Naive thymus-derived CD4-positive, alpha-beta T cell (primary cell): ENCODE data around the gene IL10RB. TPM values are rescaled to one million over a fixed set of nuclear protein-coding genes. Genes with fewer than 3 reads are reported as not detected.
A peak's percentile ranks its signal among the peaks of the same experiment; 100 is the strongest.

Experiments used
- ATAC-seq: fragments of 150-1000 bp; cut with Tn5 transposase; 2 replicates; pipeline ENCODE4 v1.10.0; 2021; ENCODE audit warnings: mild to moderate bottlenecking, moderate library complexity
- CTCF ChIA-PET: fragments of 350-600 bp; sonication (Branson Sonifier 250); formaldehyde crosslinking; loops from one replicate; lab custom pipeline; 2021; ENCODE audit warnings: antibody characterized with exemption; lab: Charles Lee
- POLR2A ChIA-PET: fragments of 350-600 bp; sonication (Branson Sonifier 250); formaldehyde crosslinking; loops from one replicate; lab custom pipeline; 2021; ENCODE audit warnings: antibody characterized with exemption, inconsistent platforms; lab: Charles Lee
- DNase-seq, 9 donors: peaks; one replicate each; pipeline versions ENCODE4 v3.0.0 to v3.0.0-alpha.2; 2020 to 2022; ENCODE audit warnings: mixed read lengths in 1 of 9
- H3K27ac ChIP-seq: one replicate; pipeline ENCODE4 v1.7.0; 2013; ENCODE audit warnings: mild to moderate bottlenecking, low read depth, low read length, moderate library complexity
- H3K27me3 ChIP-seq, 2 donors: one replicate each; pipeline ENCODE4 v1.7.0; 2013; ENCODE audit warnings: low read length in 2 of 2, mild to moderate bottlenecking in 2 of 2, moderate library complexity in 2 of 2; ENCODE audit not compliant: control insufficient read depth in 2 of 2, insufficient read depth in 2 of 2
- H3K36me3 ChIP-seq, 3 experiments: 1 replicate in 2 of 3; 2 replicates in 1 of 3; pipeline ENCODE4 v1.7.0; 2013; ENCODE audit warnings: low read length in 3 of 3, mild to moderate bottlenecking in 3 of 3, moderate library complexity in 1 of 3; ENCODE audit not compliant: insufficient read depth in 3 of 3, control insufficient read depth in 2 of 3
- H3K4me1 ChIP-seq, 2 donors: one replicate each; pipeline ENCODE4 v1.7.0; 2013; ENCODE audit warnings: low read length in 2 of 2, mild to moderate bottlenecking in 2 of 2, moderate library complexity in 1 of 2; ENCODE audit not compliant: control insufficient read depth in 2 of 2, insufficient read depth in 2 of 2
- H3K4me3 ChIP-seq: 2 replicates; pipeline ENCODE4 v1.7.0; 2013; ENCODE audit warnings: mild to moderate bottlenecking, low read length
- H3K9me3 ChIP-seq, 3 experiments: 1 replicate in 2 of 3; 2 replicates in 1 of 3; pipeline ENCODE4 v1.7.0; 2013; ENCODE audit warnings: low read length in 3 of 3; ENCODE audit not compliant: control insufficient read depth in 2 of 3
- H3K27ac Mint-ChIP-seq, 9 donors: one replicate each; pipeline ENCODE4 v1.8.0; 2020 to 2022; ENCODE audit warnings: mixed read lengths in 9 of 9, mild to moderate bottlenecking in 8 of 9, moderate library complexity in 5 of 9, inconsistent platforms in 2 of 9
- H3K27me3 Mint-ChIP-seq, 5 donors: one replicate each; pipeline ENCODE4 v1.8.0; 2021 to 2022; ENCODE audit warnings: mixed read lengths in 5 of 5, mild to moderate bottlenecking in 1 of 5
- H3K36me3 Mint-ChIP-seq, 5 donors: one replicate each; pipeline ENCODE4 v1.8.0; 2020 to 2022; ENCODE audit warnings: mixed read lengths in 5 of 5, mild to moderate bottlenecking in 3 of 5, inconsistent platforms in 1 of 5
- H3K4me1 Mint-ChIP-seq, 7 donors: one replicate each; pipeline ENCODE4 v1.8.0; 2020 to 2022; ENCODE audit warnings: mixed read lengths in 7 of 7, mild to moderate bottlenecking in 3 of 7, inconsistent platforms in 1 of 7
- H3K4me3 Mint-ChIP-seq, 10 donors: one replicate each; pipeline ENCODE4 v1.8.0; 2020 to 2022; ENCODE audit warnings: mild to moderate bottlenecking in 10 of 10, mixed read lengths in 10 of 10, moderate library complexity in 6 of 10, inconsistent platforms in 2 of 10
- H3K9me3 Mint-ChIP-seq, 11 donors: one replicate each; pipeline ENCODE4 v1.8.0; 2020 to 2022; ENCODE audit warnings: mixed read lengths in 11 of 11, mild to moderate bottlenecking in 4 of 11, inconsistent platforms in 1 of 11, moderate library complexity in 1 of 11
- intact Hi-C, 2 donors: fragments of 100-400 bp; cut with micrococcal nuclease; formaldehyde crosslinking; loops; one replicate each; pipeline ENCODE4 v1.15.1; 2023
- polyA plus RNA-seq, 2 donors: library from polyadenylated mRNA; unstranded; fragments of 300-500 nt; fragmentation: Illumina TruSeq; gene quantifications; one replicate each; pipeline ENCODE4 v1.2.3, GENCODE V29; 2021
- total RNA-seq, 6 experiments: library from RNA in 5 of 6; stranded (reverse) in 5 of 6; gene quantifications; 1 replicate in 5 of 6; 2 replicates in 1 of 6; pipeline ENCODE4 v1.2.3 and lab custom pipeline; 2021 to 2026

The IL10RB gene
- total and polyA plus RNA-seq, 7 experiments from 2014 or later = 17.6 to 51.4 (median 33.3) TPM

DNA sequence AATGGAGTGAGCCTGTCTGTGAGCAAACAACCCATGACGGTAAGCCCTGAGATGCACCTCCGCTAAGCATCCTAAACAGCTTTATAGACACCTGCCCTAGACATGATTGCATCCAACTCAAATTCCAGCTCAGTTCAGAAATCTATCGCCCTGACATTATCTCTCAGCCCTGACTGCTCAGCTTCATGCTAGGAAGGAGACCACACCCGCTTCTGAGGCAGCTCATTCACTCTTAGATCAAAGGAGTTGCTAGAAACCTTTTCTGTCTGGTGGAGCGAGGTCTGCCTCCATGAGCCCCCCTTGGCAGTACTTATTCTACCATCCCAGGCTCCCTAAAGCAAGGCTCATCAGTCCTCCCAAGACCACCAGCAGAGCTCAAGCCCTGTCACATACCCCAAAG is 17.0 kb downstream of the IL10RB start:
- intact Hi-C loops = no loop called here

DNA sequence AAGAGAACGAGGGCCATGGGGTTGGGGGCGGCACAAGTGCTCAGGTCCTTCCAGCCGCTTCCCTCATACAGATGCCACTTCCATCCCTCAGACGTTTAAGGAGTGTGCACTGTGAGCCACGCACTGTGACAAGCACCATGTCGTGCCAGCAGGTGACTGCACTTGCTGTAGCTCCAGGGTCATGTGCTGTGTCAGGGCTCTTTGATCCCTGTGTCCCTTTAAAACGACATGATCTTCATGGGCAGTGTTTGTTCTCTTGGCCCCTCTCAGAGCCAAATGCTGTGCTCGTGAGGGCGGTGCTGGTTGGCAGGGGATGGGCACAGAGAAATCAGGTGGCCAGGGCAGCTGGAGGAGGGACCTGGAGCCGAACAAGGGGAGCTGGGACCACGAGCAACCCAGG is 19.9 kb downstream of the IL10RB start:
- Mint-ChIP-seq H3K27ac (peak overlapping the region in 5 of 9 donors; percentile 14 to 76 (median 36)), H3K4me3 (no peak overlapping the region), H3K36me3 (peaks cover 6 to 45% (median 29%) of the 10 kb centered on the region in 5 donors), H3K9me3 (no peaks in the 10 kb centered on the region), H3K27me3 (no peaks in the 10 kb centered on the region), H3K4me1 (peaks cover 8 to 20% (median 11%) of the 10 kb centered on the region in 7 donors)
- H3K27me3 ChIP-seq = no peaks in the 10 kb centered on the region
- peaks cover 9 to 91% (median 23%) of the 10 kb centered on the region in 3 experiments for H3K36me3 ChIP-seq
- POLR2A ChIA-PET = no interaction called here
- no peak overlapping the region for H3K27ac ChIP-seq
- peaks cover 0 to 3% of the 10 kb centered on the region in 2 donors for H3K4me1 ChIP-seq
- ATAC-seq (no peak), DNase-seq (no peak)
- no peak overlapping the region for H3K4me3 ChIP-seq
- H3K9me3 ChIP-seq = no peaks in the 10 kb centered on the region
- CTCF ChIA-PET = no interaction called here
- intact Hi-C loops = no loop called here

More for the DNA sequence above, 17.0 kb downstream of the IL10RB start:
- Mint-ChIP-seq H3K36me3 (peaks cover under 1 to 61% (median 47%) of the 10 kb centered on the region in 5 donors), H3K9me3 (peaks cover 0 to 3% (median 0%) of the 10 kb centered on the region in 11 donors), H3K4me3 (no peak overlapping the region), H3K27me3 (no peaks in the 10 kb centered on the region), H3K27ac (peak overlapping the region in 7 of 9 donors; percentile 32 to 77 (median 59)), H3K4me1 (peaks cover 8 to 20% (median 10%) of the 10 kb centered on the region in 7 donors)
- CTCF ChIA-PET = no interaction called here
- POLR2A ChIA-PET = interaction anchor here (0.7 kb wide), 1 partner anchor 14 kb away, joined by 3 read pairs; no protein-coding TSS in a partner anchor
- H3K4me1 ChIP-seq = peaks cover 0 to 3% of the 10 kb centered on the region in 2 donors
- H3K36me3 ChIP-seq = peaks cover 15 to 90% (median 25%) of the 10 kb centered on the region in 3 experiments
- H3K27me3 ChIP-seq = no peaks in the 10 kb centered on the region
- H3K9me3 ChIP-seq = no peaks in the 10 kb centered on the region
- ATAC-seq (no peak), DNase-seq (no peak)
- H3K4me3 ChIP-seq = no peak overlapping the region
- H3K27ac ChIP-seq = no peak overlapping the region

- no peak overlapping the region for H3K27ac ChIP-seq
- peaks cover 0 to 3% of the 10 kb centered on the region in 2 donors for H3K4me1 ChIP-seq
- intact Hi-C loops = no loop called here
- H3K4me3 ChIP-seq = no peak overlapping the region
- H3K4me3 Mint-ChIP-seq = no peak overlapping the region
- POLR2A ChIA-PET = no interaction called here
- peaks cover 8 to 20% (median 12%) of the 10 kb centered on the region in 7 donors for H3K4me1 Mint-ChIP-seq
- H3K27me3 ChIP-seq = no peaks in the 10 kb centered on the region
- ATAC-seq = no peak
- DNase-seq = no peak
- no peaks in the 10 kb centered on the region for H3K9me3 ChIP-seq
- H3K9me3 Mint-ChIP-seq = no peaks in the 10 kb centered on the region
- CTCF ChIA-PET = no interaction called here
- peak overlapping the region in 2 of 9 donors; percentile 33 to 43 for H3K27ac Mint-ChIP-seq
- H3K36me3 Mint-ChIP-seq = peaks cover 6 to 47% (median 29%) of the 10 kb centered on the region in 5 donors
- H3K27me3 Mint-ChIP-seq = no peaks in the 10 kb centered on the region
- H3K36me3 ChIP-seq = peaks cover 9 to 90% (median 20%) of the 10 kb centered on the region in 3 experiments
Observed at GRCh38 chr21:33286600-33287456, 20.7 kb downstream of the IL10RB start.

DNA sequence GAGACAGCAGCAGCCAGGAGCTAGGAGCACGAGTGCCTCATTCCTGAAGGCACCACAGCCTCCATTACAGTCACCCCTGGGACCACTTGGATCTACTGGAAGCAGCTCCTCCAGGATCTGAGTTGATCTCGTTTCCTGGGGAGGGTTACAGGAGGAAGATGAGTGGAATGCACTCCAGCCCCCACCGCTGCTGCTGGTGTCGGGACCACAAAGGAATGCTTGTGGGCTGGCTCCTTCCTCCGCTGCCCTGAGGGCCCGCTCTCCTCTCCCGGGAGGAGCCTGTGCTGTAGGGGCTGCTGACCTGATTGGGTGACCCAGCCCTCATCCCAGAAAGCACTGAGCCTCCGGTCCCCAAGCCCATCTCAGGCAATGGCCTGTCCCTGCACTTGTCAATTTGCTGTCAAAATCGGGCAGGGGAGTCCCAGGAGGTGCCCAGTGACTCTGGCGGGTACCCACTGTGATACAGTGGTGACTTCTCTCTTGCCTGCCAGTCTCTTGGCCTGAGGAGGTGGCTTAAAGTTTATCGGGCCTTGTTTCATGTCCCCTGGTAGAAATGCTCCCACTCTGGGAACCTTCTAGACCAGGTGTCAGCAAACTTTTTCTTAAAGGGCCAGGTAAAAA is 23.1 kb downstream of the IL10RB start:
- no peaks in the 10 kb centered on the region for H3K27me3 Mint-ChIP-seq
- Histone ChIP-seq H3K4me3 (no peak overlapping the region), H3K27ac (no peak overlapping the region), H3K4me1 (peaks cover 0 to 24% of the 10 kb centered on the region in 2 donors), H3K27me3 (no peaks in the 10 kb centered on the region), H3K36me3 (peaks cover 4 to 79% (median 18%) of the 10 kb centered on the region in 3 experiments), H3K9me3 (no peaks in the 10 kb centered on the region)
- H3K36me3 Mint-ChIP-seq = peaks cover 12 to 40% (median 31%) of the 10 kb centered on the region in 5 donors
- no peak for ATAC-seq
- H3K27ac Mint-ChIP-seq = peak overlapping the region in 2 of 9 donors; percentile 19 to 26
- ChIA-PET POLR2A (interaction anchor here (1.1 to 1.3 kb wide), 2 partner anchors 13 to 22 kb away, joined by 4 read pairs; no protein-coding TSS in a partner anchor), CTCF (interaction anchor here (0.6 to 0.7 kb wide), 2 partner anchors 156 to 301 kb away, joined by 3 read pairs; no protein-coding TSS in a partner anchor)
- peaks cover 9 to 35% (median 28%) of the 10 kb centered on the region in 7 donors for H3K4me1 Mint-ChIP-seq
- no peak overlapping the region for H3K4me3 Mint-ChIP-seq
- DNase-seq = no peak
- no peaks in the 10 kb centered on the region for H3K9me3 Mint-ChIP-seq
- intact Hi-C loops = no loop called here

GRCh38 chr21:33290441-33290840 is 24.3 kb downstream of the IL10RB start:
- Histone ChIP-seq H3K4me3 (no peak overlapping the region), H3K4me1 (peaks cover 0 to 25% of the 10 kb centered on the region in 2 donors), H3K36me3 (peaks cover 0 to 67% (median 14%) of the 10 kb centered on the region in 3 experiments), H3K9me3 (no peaks in the 10 kb centered on the region), H3K27me3 (no peaks in the 10 kb centered on the region), H3K27ac (no peak overlapping the region)
- Mint-ChIP-seq H3K27me3 (no peaks in the 10 kb centered on the region), H3K27ac (no peak overlapping the region), H3K4me1 (peaks cover 9 to 40% (median 32%) of the 10 kb centered on the region in 7 donors), H3K4me3 (no peak overlapping the region), H3K36me3 (peaks cover 9 to 40% (median 33%) of the 10 kb centered on the region in 5 donors), H3K9me3 (no peaks in the 10 kb centered on the region)
- CTCF ChIA-PET = no interaction called here
- DNase-seq (no peak), ATAC-seq (no peak)
- intact Hi-C loops = no loop called here
- POLR2A ChIA-PET = no interaction called here

DNA sequence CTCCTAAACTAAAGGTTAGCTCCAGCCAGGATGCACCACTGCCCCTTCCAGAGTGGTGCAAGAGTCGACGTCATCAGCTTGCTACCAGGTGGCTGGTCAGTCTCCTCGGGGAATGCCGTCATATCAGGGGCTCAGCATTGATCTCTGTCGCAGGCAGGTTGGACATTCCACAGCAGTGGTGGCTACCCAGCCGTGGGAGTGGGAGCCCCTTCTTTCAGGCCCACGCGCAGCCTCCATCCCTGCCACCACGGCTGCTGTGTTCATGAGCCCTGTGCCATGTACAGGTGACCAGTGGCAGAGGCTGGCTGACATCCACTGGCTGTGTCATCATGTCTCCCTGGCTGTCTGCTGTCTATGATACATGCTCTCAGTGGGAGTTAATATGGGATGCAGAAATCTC is 25.5 kb downstream of the IL10RB start:
- H3K36me3 Mint-ChIP-seq = peaks cover 9 to 36% (median 26%) of the 10 kb centered on the region in 5 donors
- ChIA-PET CTCF (no interaction called here), POLR2A (interaction anchor here (1.1 kb wide), 1 partner anchor 24 kb away, joined by 3 read pairs; no protein-coding TSS in a partner anchor)
- Histone ChIP-seq H3K4me3 (no peak overlapping the region), H3K36me3 (peaks cover 0 to 60% (median 12%) of the 10 kb centered on the region in 3 experiments), H3K27ac (no peak overlapping the region), H3K4me1 (peaks cover 0 to 25% of the 10 kb centered on the region in 2 donors), H3K27me3 (no peaks in the 10 kb centered on the region), H3K9me3 (no peaks in the 10 kb centered on the region)
- H3K9me3 Mint-ChIP-seq = no peaks in the 10 kb centered on the region
- H3K27ac Mint-ChIP-seq = peak overlapping the region in 5 of 9 donors; percentile 8 to 87 (median 51)
- peak overlapping the region in 2 of 10 donors; percentile 45 to 54 for H3K4me3 Mint-ChIP-seq
- ATAC-seq = no peak
- intact Hi-C loops = loop anchor here in 1 of 2 donors (2.0 kb wide), 2 partner anchors 25 to 69 kb away; partner anchors contain the start of gene IL10RB
- peaks cover 9 to 36% (median 32%) of the 10 kb centered on the region in 7 donors for H3K4me1 Mint-ChIP-seq
- DNase-seq = no peak
- no peaks in the 10 kb centered on the region for H3K27me3 Mint-ChIP-seq
